ENCODE measurements around the gene TRIM52.
"Not testable (repeated sequence)": the region's sequence is repeated elsewhere in the genome, so short reads cannot be mapped to it uniquely, and the experiment has no call there.

TRIM52 gene

DNA sequence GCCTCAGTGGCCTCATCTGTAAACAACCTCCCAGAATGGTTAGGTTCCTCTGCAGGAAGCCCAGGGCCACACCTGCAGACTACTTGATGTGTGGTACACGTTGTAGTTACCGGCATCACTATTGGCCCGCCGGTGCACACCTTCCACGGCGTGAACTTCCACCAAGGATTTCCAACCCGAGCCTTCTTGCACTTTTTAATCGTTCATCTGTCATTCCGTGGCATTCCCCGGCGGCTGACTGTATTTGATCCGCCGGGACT is 43.2 kb downstream of the TRIM52 start:
- DNase-seq (ENCODE audit: low read depth): peak; percentile 26
- H3K4me3 ChIP-seq (ENCODE audit: low read depth, low read length): peak overlapping the region; percentile 40
- TF ChIP-seq, protein P1, sequence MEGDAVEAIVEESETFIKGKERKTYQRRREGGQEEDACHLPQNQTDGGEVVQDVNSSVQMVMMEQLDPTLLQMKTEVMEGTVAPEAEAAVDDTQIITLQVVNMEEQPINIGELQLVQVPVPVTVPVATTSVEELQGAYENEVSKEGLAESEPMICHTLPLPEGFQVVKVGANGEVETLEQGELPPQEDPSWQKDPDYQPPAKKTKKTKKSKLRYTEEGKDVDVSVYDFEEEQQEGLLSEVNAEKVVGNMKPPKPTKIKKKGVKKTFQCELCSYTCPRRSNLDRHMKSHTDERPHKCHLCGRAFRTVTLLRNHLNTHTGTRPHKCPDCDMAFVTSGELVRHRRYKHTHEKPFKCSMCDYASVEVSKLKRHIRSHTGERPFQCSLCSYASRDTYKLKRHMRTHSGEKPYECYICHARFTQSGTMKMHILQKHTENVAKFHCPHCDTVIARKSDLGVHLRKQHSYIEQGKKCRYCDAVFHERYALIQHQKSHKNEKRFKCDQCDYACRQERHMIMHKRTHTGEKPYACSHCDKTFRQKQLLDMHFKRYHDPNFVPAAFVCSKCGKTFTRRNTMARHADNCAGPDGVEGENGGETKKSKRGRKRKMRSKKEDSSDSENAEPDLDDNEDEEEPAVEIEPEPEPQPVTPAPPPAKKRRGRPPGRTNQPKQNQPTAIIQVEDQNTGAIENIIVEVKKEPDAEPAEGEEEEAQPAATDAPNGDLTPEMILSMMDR (IDR thresholded peaks at IDR 0.05; ENCODE audit: low read depth, low read length, missing control alignments): no peak

DNA sequence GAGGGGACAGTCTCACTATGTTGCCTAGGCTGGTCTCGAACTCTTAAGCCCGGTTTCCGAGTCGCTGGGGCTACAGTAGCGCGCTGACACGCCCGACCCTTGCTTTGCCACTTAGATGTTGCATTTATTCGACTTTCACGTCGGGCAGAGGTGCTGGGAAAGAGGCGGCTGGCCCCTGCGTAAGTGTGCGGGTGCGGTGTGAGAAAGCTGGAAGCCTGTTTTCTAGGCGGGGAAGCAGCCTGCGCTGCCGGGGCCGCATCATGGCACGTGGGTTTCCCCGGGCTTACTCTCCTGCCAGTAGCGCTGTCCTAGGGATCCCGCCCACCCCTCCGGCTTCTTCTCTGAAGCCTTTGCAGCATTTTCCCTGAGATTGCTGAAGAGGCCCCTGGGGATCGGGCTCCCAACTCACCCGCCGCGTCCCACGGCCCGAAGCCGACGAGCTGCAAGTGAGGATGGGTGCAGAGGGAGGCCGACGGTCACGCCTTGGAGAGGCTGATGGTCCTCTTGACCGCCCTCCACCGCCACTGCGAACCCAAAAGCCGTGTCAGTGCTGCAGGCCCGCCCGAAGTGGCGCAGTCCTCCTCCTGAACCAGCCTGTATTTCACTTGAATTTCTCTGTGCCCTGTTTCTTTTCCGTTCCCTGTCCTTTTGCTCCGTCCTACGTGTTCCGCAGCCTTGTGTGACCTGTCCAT is 43.7 kb downstream of the TRIM52 start:
- TF ChIP-seq, protein P1 (IDR thresholded peaks at IDR 0.05; ENCODE audit: low read depth, low read length, missing control alignments): peak; percentile 25
- H3K4me3 ChIP-seq (ENCODE audit: low read depth, low read length): peak overlapping the region; percentile 40
- DNase-seq (ENCODE audit: low read depth): peak; percentile 27

DNA sequence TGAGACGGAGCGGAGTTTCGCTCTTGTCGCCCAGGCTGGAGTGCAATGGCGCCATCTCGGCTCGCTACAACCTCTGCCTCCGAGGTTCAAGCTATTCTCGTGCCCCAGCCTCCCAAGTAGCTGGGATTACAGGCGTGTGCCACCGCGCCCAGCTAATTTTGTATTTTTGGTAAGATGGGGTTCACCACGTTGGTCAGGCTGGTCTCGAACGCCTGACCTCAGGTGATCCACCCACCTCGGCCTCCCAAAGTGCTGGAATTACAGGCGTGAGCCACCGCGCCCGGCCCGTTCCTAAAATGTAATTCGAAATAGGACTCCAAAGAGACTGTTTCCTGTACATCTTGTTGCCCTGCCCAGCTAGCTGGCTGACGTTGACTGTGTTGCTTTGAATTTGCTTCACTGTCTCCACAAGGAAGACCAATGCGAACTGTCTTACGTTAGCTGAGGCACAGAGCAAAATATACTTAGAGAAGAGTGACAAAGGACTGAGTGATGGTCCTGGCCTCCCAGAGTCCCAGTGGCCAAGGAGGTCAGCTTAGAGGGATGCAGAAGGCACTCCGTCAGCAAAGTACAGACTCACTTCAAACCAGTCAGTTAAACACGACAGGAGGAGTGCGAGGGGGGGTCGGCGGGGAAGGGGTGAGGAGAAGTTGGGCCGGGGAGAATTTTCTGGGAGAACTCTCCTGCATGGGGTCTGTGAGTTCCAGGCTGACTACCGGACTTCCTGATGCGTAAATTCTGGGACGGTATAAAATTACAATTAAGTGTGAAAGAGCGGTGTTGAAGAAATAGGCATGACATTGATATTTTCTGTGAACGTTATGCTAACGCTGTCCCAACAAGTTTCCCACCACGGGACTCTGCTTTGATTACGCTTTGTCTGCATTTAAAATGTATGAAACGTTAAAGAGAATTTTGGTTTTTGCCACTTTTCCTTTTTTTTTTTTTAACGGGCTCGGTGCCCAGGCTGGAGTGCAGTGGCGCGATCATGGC is 44.6 kb downstream of the TRIM52 start:
- peak overlapping the region; percentile 55 for H3K4me3 ChIP-seq (ENCODE audit: low read depth, low read length)
- TF ChIP-seq, protein P1 (IDR thresholded peaks at IDR 0.05; ENCODE audit: low read depth, low read length, missing control alignments): no peak
- DNase-seq (ENCODE audit: low read depth): no peak

DNA sequence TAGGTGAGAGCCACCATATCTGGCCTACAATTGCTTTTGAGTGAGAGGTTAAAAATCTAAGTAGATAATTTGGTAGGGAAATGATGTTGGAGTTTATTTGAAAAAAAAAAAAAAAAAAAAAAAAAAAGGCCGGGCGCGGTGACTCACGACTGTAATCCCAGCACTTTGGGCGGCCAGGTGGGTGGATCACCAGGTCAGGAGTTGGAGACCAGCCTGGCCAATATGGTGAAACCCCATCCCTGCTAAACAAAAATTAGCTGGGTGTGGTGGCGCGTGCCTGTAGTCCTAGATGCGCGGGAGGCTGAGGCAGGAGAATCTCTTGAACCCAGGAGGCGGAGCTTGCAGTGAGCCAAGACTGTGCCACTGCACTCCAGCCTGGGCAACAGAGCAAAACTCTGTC is 46.7 kb downstream of the TRIM52 start:
- H3K4me3 ChIP-seq (ENCODE audit: low read depth, low read length); DNase-seq (ENCODE audit: low read depth): not testable (repeated sequence)

DNA sequence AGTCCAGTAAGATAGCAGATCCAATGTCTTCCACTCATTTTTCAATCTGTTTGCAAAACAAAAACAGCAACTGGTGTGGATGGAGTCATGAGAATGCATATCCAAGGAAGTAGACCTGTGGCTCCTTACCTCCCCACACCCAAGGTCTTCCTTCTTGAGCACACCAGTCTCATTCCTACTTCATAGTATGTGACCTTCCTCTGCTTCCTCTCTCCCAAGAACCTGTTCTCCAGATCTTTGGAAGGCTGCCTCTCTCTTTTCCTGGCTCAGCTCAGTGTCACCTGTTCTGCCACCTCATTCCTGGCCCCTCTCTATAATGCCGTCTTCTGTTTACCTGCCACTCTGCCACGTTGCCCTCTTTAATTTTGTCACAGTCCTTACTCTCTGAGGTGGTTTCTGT is 48.0 kb downstream of the TRIM52 start:
- DNase-seq (ENCODE audit: low read depth): no peak
- no peak overlapping the region for H3K4me3 ChIP-seq (ENCODE audit: low read depth, low read length)
- TF ChIP-seq, protein P1 (IDR thresholded peaks at IDR 0.05; ENCODE audit: low read depth, low read length, missing control alignments): no peak

DNA sequence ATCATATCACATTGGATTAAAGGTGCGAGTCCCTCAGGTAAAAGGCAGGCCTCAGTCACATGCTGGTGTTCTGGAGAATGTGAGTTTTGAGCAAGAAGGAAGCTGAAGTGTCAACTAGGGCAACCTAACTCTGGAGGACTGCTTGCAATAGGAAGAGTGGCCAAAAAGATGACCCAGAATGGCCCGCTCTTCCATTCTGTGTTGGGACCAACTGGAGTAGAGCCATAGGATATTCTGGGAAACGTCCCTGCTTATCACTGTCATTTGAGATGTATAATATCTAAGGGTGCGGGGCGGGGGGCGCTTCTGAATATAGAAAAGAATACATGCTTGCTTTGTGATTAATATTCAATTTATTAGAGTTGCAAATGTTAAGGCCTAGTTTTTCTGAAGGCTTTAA is 48.9 kb downstream of the TRIM52 start:
- TF ChIP-seq, protein P1 (IDR thresholded peaks at IDR 0.05; ENCODE audit: low read depth, low read length, missing control alignments): no peak
- no peak for DNase-seq (ENCODE audit: low read depth)
- no peak overlapping the region for H3K4me3 ChIP-seq (ENCODE audit: low read depth, low read length)

DNA sequence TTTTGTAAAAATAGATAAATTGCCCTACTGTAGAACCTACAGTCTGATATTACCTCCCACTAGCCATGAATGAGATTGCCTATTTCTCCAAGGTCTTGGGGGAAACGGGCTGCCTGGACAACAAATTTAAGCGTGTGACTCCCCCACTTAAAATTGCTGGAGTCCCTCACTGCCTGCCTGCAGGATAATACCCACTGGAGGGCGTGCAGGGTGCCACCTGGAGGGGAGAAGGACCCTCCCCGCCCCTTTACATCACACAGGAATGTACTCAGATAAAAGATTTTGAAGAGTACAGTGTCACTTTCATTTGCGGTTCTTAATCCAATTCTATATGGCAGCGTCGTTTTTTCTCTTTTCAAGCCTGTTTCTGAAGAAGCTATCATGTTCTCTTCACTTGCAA is 49.7 kb downstream of the TRIM52 start:
- H3K4me3 ChIP-seq (ENCODE audit: low read depth, low read length): no peak overlapping the region
- DNase-seq (ENCODE audit: low read depth): no peak
- TF ChIP-seq, protein P1 (IDR thresholded peaks at IDR 0.05; ENCODE audit: low read depth, low read length, missing control alignments): no peak

DNA sequence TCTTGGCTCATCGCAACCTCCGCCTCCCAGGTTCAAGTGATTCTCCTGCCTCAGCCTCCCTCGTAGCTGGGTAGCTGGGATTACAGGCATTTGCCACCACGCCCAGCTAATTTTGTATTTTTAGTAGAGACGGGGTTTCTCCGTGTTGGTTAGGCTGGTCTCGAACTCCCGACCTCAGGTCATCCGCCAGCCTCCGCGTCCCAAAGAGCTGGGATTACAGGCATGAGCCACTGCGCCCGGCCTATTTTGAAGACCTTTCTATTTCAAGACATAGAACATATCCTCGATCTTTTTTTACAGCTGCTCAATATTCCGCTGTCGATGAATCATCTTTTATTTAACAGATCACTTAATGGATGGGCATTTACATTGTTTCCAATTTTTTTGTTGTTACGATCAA is 50.2 kb downstream of the TRIM52 start:
- not testable (repeated sequence) for H3K4me3 ChIP-seq (ENCODE audit: low read depth, low read length); DNase-seq (ENCODE audit: low read depth)

DNA sequence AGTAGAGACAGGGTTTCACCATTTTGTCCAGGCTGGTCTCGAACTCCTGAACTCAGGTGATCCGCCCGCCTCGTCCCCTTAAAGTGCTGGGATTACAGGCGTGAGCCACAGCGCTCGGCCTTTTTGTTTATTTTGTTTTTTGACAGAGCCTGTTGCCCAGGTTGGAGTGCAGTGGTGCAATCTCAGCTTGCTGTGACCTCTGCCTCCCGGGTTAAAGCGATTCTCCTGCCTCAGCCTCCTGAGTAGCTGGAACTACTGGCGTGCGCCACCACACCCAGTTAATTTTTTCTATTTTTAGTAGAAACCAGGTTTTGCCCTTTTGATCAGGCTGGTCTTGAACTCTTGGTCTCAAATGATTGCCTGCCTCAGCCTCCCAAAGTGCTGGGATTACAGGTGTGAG is 50.8 kb downstream of the TRIM52 start:
- not testable (repeated sequence) for H3K4me3 ChIP-seq (ENCODE audit: low read depth, low read length); DNase-seq (ENCODE audit: low read depth)

DNA sequence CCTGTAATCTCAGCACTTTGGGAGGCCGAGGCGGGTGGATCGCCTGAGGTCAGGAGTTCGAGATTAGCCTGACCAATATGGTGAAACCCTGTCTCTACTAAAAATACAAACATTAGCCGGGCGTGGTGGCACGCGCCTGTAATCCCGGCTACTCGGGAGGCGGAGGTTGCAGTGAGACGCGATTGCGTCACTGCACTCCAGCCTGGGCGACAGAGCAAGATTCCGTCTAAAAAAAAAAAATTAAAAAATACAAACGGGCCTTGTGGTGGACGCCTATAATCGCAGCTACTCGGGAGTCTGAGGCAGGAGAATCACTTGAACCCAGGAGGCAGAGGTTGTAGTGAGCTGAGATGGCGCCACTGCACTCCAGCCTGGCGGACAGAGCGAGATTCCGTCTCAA is 51.9 kb downstream of the TRIM52 start:
- H3K4me3 ChIP-seq (ENCODE audit: low read depth, low read length); DNase-seq (ENCODE audit: low read depth): not testable (repeated sequence)
